BLaER1 (cell line): ENCODE measurements around the gene SDSL.
A peak's percentile ranks its signal among the peaks of the same experiment; 100 is the strongest.

Source experiments
- H3K27ac ChIP-seq: shearing (Covaris generic); formaldehyde crosslinking; 2 replicates; pipeline ENCODE4 v1.8.1; 2022
- H3K27me3 ChIP-seq: shearing (Covaris generic); formaldehyde crosslinking; 2 replicates; pipeline ENCODE4 v1.8.1; 2022
- H3K36me3 ChIP-seq: shearing (Covaris generic); formaldehyde crosslinking; 2 replicates; pipeline ENCODE4 v1.8.1; 2022
- H3K4me1 ChIP-seq: shearing (Covaris generic); formaldehyde crosslinking; 2 replicates; pipeline ENCODE4 v1.8.1; 2022
- H3K4me2 ChIP-seq: shearing (Covaris generic); formaldehyde crosslinking; 2 replicates; pipeline ENCODE4 v1.8.1; 2022
- H3K4me3 ChIP-seq: shearing (Covaris generic); formaldehyde crosslinking; 2 replicates; pipeline ENCODE4 v1.8.1; 2022
- H3K9ac ChIP-seq: shearing (Covaris generic); formaldehyde crosslinking; 2 replicates; pipeline ENCODE4 v1.8.1; 2022
- H3K9me3 ChIP-seq: shearing (Covaris generic); formaldehyde crosslinking; 2 replicates; pipeline ENCODE4 v1.8.1; 2022
- H4K20me1 ChIP-seq: shearing (Covaris generic); formaldehyde crosslinking; 2 replicates; pipeline ENCODE4 v1.8.1; 2022
- Cebpa-rat ChIP-seq: shearing (Covaris generic); IDR thresholded peaks from 2 replicates; pipeline ENCODE4 v1.8.1; 2022

SDSL gene

DNA sequence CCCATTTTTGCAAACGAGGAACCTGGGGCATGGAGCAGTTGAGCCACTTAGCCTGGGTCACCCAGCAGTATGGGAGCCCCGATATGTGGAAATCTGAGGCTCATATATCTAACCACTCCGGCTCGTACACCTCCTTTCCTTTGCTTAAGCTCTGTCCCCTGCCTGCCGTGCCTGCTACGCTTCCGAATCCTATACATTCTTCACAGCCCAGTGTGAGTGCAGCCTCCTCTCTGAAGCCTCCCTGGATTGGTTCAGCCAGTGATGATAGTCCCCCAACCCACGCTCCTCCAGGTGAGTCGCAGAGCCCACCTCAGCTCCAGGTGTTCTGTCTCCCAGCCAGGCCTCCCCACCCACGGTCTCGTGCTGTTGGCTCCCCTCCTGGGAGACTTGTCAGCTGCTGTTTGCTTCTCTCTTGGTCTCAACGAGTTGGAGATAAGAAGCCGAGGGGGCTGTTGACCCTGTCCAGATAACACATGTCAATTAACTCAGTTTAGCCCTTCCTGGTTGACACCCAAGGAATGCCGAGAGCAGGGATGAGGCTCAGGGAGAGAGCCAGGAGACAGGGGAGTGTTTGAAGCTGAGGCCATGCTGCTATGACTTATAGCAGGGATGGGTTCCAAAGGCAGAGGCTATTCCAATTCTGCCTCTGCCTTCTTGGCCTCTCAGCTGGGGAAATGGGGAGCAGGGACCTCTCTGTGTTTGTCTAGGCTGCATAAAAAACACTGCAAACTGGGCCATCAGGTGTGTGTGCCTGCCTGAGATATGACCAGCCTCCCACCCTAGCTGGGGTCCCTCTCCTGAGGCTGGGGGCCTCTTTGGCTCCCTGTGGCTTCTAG, 19.0 kb downstream of the SDSL start:
- Histone ChIP-seq H3K36me3 (no peaks in the 10 kb centered on the region), H3K4me3 (no peak overlapping the region), H3K9me3 (peaks cover 6% of the 10 kb centered on the region; the same call in 1 of the 2 replicates), H3K27ac (no peak overlapping the region), H3K27me3 (no peaks in the 10 kb centered on the region), H3K9ac (no peak overlapping the region), H3K4me2 (no peak overlapping the region), H4K20me1 (no peaks in the 10 kb centered on the region), H3K4me1 (peaks cover 9% of the 10 kb centered on the region)
- TF ChIP-seq Cebpa-rat = no peak

DNA sequence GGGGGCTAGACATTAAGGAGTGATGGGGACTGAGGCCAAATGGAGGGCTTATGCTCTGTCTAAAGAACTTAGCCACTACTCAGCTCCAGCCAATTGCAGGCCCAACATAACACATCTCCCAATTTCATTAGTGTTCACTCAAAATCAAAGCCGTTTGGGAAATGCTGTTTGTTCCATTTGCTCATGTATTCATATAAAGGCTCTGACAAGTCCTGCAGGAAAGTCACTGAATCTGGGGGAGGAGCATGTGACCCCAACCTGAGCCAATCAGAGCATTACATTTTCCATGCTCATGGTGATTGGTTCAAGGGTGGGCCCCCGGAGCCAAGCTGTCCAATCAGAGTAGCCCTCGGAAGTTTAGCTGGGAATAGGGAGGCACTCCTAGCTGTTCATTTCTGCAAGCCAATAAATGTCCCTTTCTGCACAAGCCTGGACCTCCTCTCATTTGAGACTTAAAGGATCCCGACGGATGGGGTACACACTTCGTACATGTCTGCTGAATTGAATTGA, 20.9 kb downstream of the SDSL start:
- H4K20me1 ChIP-seq = no peaks in the 10 kb centered on the region
- peaks cover 10% of the 10 kb centered on the region for H3K4me1 ChIP-seq
- no peak overlapping the region for H3K27ac ChIP-seq
- no peak overlapping the region for H3K9ac ChIP-seq
- no peaks in the 10 kb centered on the region for H3K36me3 ChIP-seq
- H3K4me3 ChIP-seq = no peak overlapping the region
- no peaks in the 10 kb centered on the region for H3K27me3 ChIP-seq
- peaks cover 6% of the 10 kb centered on the region; the same call in 1 of the 2 replicates for H3K9me3 ChIP-seq
- H3K4me2 ChIP-seq = no peak overlapping the region
- no peak for TF ChIP-seq Cebpa-rat

DNA sequence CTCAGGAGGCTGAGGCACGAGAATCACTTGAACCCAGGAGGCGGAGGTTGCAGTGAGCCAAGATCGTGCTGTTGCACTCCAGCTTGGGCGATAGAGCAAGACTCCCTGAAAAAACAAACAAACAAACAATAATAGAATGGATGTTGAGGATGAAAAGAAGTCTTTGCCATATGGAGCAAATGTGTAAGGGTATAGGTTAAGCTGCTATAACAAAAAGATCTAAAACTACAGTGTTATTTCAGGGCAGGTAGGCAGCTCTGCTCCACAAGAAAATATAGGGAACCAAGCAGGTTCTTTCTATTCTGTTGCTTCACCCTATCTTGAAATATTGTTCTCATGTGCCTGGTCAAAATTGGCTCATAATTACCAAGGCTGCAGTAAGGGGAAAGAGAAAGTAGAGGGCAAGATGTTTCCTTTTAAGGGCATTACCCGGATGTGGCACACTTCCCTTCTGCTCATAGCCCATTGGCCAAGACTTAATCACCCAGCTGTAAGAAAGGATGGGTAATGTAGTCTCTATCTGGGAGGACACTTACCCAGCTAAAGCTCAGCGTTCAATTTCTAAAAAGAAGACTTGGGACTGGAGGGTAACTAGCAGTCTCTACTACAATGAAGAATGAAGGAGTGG, 23.5 kb downstream of the SDSL start:
- Histone ChIP-seq H3K27me3 (no peaks in the 10 kb centered on the region), H4K20me1 (no peaks in the 10 kb centered on the region), H3K4me2 (peak overlapping the region; percentile 51; the same call in 1 of the 2 replicates), H3K9me3 (peaks cover 6% of the 10 kb centered on the region; the same call in 1 of the 2 replicates), H3K4me3 (no peak overlapping the region), H3K36me3 (no peaks in the 10 kb centered on the region), H3K4me1 (peaks cover 10% of the 10 kb centered on the region), H3K9ac (no peak overlapping the region), H3K27ac (no peak overlapping the region)
- TF ChIP-seq Cebpa-rat = no peak

DNA sequence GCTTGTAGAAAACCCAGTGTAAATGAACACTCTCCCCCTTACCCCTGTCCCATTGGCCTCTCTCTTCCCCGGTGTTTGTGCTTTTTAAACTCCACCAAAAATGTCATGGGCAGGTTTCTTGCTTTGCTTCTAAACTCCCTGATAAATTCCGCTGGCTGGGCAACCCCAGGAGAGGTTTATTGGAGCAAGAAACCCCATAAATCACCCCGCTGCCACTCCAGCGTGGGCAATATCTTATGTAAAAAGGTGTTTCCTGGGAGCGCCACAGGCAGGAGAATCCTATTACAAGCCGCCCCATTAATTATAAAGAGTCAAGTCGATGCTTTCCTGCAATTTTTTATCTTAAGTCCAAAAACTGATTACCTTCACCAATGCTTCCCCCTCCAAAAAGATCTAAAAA, 26.7 kb downstream of the SDSL start:
- peaks cover 6% of the 10 kb centered on the region; the same call in 1 of the 2 replicates for H3K9me3 ChIP-seq
- no peaks in the 10 kb centered on the region for H3K27me3 ChIP-seq
- H3K36me3 ChIP-seq = no peaks in the 10 kb centered on the region
- H3K27ac ChIP-seq = no peak overlapping the region
- H4K20me1 ChIP-seq = no peaks in the 10 kb centered on the region
- no peak for TF ChIP-seq Cebpa-rat
- no peak overlapping the region for H3K4me2 ChIP-seq
- no peak overlapping the region for H3K9ac ChIP-seq
- H3K4me3 ChIP-seq = no peak overlapping the region
- H3K4me1 ChIP-seq = peaks cover 10% of the 10 kb centered on the region

DNA sequence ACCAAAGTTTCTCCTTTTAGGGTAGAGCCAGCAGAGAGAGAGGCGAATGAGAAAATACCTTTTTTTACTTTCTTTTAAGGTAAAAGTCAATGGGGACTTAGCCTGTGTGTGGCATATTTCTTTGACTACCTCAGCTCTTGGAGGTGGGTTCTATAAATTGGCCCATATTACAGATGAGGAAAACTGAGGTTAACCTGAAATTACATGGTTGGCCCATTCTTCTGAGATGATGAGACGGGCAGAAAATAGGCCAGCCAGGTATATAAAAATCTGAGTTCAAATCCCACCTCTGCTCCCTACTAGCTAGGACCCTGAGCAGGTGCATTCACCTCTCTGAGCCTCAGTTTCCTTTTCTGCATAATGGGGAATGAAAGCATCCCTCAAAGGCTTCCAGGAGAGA, 27.1 kb downstream of the SDSL start:
- Histone ChIP-seq H3K4me2 (no peak overlapping the region), H4K20me1 (no peaks in the 10 kb centered on the region), H3K9ac (no peak overlapping the region), H3K4me3 (no peak overlapping the region), H3K27ac (no peak overlapping the region), H3K36me3 (no peaks in the 10 kb centered on the region), H3K27me3 (no peaks in the 10 kb centered on the region), H3K4me1 (peaks cover 10% of the 10 kb centered on the region), H3K9me3 (peaks cover 6% of the 10 kb centered on the region; the same call in 1 of the 2 replicates)
- no peak for TF ChIP-seq Cebpa-rat

DNA sequence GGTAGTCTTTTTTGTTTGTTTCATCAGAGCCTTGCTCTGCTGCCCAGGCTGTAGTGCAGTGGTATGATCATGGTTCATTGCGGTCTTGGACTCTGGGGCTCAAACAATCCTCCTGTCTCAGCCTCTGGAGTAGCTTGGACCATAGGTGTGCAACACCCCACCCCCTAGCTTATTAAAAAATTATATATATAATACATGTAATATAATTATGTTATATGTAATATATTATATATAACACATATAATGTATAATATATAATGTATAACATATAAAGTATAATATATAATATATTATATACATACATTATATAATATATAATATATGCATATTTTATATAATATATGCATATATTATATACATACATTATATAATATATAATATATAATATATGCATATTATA, 27.7 kb downstream of the SDSL start:
- H3K9ac ChIP-seq = no peak overlapping the region
- H3K27ac ChIP-seq = no peak overlapping the region
- H3K36me3 ChIP-seq = no peaks in the 10 kb centered on the region
- H3K4me3 ChIP-seq = no peak overlapping the region
- H3K27me3 ChIP-seq = no peaks in the 10 kb centered on the region
- TF ChIP-seq Cebpa-rat = no peak
- peaks cover 10% of the 10 kb centered on the region for H3K4me1 ChIP-seq
- no peaks in the 10 kb centered on the region for H4K20me1 ChIP-seq
- no peak overlapping the region for H3K4me2 ChIP-seq
- H3K9me3 ChIP-seq = peaks cover 6% of the 10 kb centered on the region; the same call in 1 of the 2 replicates

DNA sequence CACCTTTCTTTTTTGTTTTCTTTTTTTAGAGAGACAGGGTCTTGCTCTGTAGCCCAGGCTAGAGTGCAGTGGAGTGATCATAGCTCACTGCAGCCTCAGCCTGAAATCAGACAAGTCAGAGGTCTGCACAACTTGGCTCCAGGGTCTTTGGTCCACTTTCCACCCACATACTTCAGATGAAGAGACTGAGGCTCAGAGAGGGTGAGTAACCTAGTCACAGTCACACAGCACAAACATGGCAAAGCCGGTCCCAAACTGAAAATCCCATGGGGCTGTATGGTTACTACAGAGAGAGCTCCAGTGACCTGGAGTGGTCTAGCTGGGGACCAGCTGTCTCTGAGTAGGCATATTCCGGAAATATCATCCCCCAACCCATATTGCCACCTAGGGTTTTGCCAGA, 30.3 kb downstream of the SDSL start:
- Histone ChIP-seq H3K36me3 (no peaks in the 10 kb centered on the region), H3K27ac (no peak overlapping the region), H3K4me1 (peaks cover 11% of the 10 kb centered on the region), H3K4me3 (no peak overlapping the region), H3K9me3 (no peaks in the 10 kb centered on the region), H4K20me1 (no peaks in the 10 kb centered on the region), H3K9ac (no peak overlapping the region), H3K27me3 (no peaks in the 10 kb centered on the region), H3K4me2 (no peak overlapping the region)
- TF ChIP-seq Cebpa-rat = no peak

DNA sequence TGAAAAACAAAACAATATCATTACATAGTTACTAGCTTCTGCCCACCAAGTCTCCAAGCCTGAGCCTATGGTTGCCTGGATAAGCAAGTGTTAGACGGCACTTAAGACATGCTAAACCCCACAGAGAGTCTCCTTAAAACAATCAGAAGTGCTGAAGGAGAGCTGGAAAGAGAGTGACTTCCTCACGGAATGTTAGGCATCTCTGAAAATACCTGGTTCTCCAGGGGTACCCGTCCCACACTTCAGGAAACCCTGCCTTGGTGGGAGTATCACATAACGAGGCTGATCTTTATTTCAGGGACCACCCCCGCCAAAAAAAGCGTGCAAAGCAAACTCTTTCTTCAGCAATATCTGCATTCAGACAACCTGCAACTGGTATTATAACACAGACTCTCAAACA, 31.1 kb downstream of the SDSL start:
- Histone ChIP-seq H3K9me3 (no peaks in the 10 kb centered on the region), H3K27ac (no peak overlapping the region), H3K36me3 (no peaks in the 10 kb centered on the region), H3K27me3 (no peaks in the 10 kb centered on the region), H3K4me1 (peaks cover 11% of the 10 kb centered on the region), H3K9ac (no peak overlapping the region), H3K4me3 (no peak overlapping the region), H4K20me1 (no peaks in the 10 kb centered on the region), H3K4me2 (no peak overlapping the region)
- no peak for TF ChIP-seq Cebpa-rat

DNA sequence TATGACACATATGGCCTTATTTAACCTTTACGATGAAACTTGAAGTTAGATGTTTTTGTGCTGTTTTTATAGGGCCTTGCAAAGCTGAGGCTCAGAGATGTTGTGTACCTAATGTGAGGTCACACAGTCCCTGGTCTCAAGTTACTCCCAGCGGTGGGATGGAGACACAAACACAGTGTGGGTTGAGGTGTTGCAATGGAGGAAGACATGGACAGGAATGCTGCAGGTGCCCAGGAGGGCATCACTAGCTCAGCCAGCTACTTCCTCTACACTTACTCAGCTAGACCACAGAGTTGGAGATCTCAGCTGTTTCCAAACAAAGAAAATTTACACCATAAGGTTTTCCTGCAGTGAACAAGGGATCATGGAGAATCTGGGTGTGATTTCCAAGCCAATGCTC, 34.0 kb downstream of the SDSL start:
- Histone ChIP-seq H3K4me1 (peaks cover 22% of the 10 kb centered on the region), H4K20me1 (no peaks in the 10 kb centered on the region), H3K27me3 (no peaks in the 10 kb centered on the region), H3K4me2 (peak overlapping the region; percentile 60), H3K36me3 (no peaks in the 10 kb centered on the region), H3K9me3 (no peaks in the 10 kb centered on the region), H3K9ac (no peak overlapping the region), H3K4me3 (no peak overlapping the region), H3K27ac (no peak overlapping the region)
- TF ChIP-seq Cebpa-rat = no peak

DNA sequence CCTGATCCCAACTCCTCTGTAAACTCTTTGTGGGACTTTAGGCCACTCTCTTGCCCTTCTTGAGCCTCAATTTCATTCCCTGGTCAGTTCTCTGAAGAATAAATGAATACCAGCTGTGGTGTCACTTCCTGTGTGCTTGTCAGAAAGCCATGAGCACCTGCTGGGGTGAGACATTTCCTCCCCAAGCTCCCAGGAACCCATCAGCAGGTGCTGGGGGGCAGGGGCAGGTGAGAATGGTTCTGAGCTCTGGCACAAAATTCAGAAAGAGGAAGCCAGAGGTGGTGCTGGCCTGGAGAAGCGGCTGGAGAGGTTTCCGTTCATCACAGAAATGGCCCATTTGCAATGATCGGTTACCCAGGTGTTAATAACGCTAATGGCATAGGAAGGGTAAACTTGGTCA, 34.6 kb downstream of the SDSL start:
- H3K27ac ChIP-seq = no peak overlapping the region
- no peaks in the 10 kb centered on the region for H4K20me1 ChIP-seq
- H3K4me1 ChIP-seq = peaks cover 22% of the 10 kb centered on the region
- no peaks in the 10 kb centered on the region for H3K9me3 ChIP-seq
- no peak for TF ChIP-seq Cebpa-rat
- H3K27me3 ChIP-seq = no peaks in the 10 kb centered on the region
- H3K36me3 ChIP-seq = no peaks in the 10 kb centered on the region
- H3K4me3 ChIP-seq = no peak overlapping the region
- H3K4me2 ChIP-seq = peak overlapping the region; percentile 60
- no peak overlapping the region for H3K9ac ChIP-seq
